HCT116 (cell line): ENCODE results near the gene PIK3IP1. TPM values are rescaled to one million over a fixed set of nuclear protein-coding genes. Genes with fewer than 3 reads are reported as not detected.

Source experiments
- ATAC-seq: fragments of 200-7000 bp; cut with Tn5 transposase; 2 replicates; pipeline ENCODE4 v1.9.1; 2020; ENCODE audit warnings: mild to moderate bottlenecking, moderate library complexity
- BruUV-seq: library from RNA; stranded (reverse); fragments of 400-500 nt; replicated peaks from 2 replicates; lab custom pipeline; 2021; lab: Mats Ljungman, UMichigan
- CTCF ChIA-PET: fragments of 300-600 bp; sonication (Branson Sonifier 250); formaldehyde crosslinking; loops from one replicate; lab custom pipeline; 2021; ENCODE audit warnings: antibody characterized with exemption; lab: Charles Lee
- POLR2A ChIA-PET: fragments of 300-600, 350-600 bp; sonication (Branson Sonifier 250); formaldehyde crosslinking; loops from one replicate; lab custom pipeline; 2021; ENCODE audit warnings: antibody characterized with exemption; lab: Charles Lee
- RAD21 ChIA-PET, 2 experiments: fragments of 300-600 bp; sonication (Branson Sonifier 250); formaldehyde crosslinking; loops; one replicate each; lab custom pipeline; 2023; ENCODE audit warnings: low total read pairs in 2 of 2; ENCODE audit not compliant: uncharacterized antibody in 2 of 2, unreplicated experiment in 2 of 2, low non-redundant PET in 1 of 2; lab: Charles Lee
- DNase-seq: peaks from one replicate; pipeline ENCODE4 v3.0.0-alpha.2; 2010; ENCODE audit warnings: low read depth, low spot score
- H2AFZ ChIP-seq: fragments of 200-600 bp; shearing (Covaris generic), sonication (generic); 2 replicates; pipeline ENCODE4 v1.6.1; 2017; ENCODE audit warnings: low read depth, mixed run types, mixed read lengths, antibody characterized with exemption, low read length; ENCODE audit not compliant: poor library complexity, severe bottlenecking
- H3K27ac ChIP-seq: 2 replicates; pipeline ENCODE4 v1.5.1; 2012; ENCODE audit warnings: low read depth, low read length
- H3K27me3 ChIP-seq: fragments of 200-600 bp; sonication (generic); 2 replicates; pipeline ENCODE4 v1.6.1; 2016; ENCODE audit warnings: mixed run types, low read length, mixed read lengths; ENCODE audit not compliant: insufficient read depth
- H3K36me3 ChIP-seq, 2 experiments: fragments of 200-500 bp in 1 of 2; fragments of 200-600 bp in 1 of 2; sonication (Bioruptor generic) in 1 of 2; sonication (generic) in 1 of 2; 2 replicates each; pipeline versions ENCODE4 v1.5.1 to v1.6.1; 2014 to 2016; ENCODE audit warnings: low read length in 2 of 2, inconsistent platforms in 1 of 2, mixed read lengths in 1 of 2, mixed run types in 1 of 2; ENCODE audit not compliant: insufficient read depth in 2 of 2, control insufficient read depth in 1 of 2
- H3K4me1 ChIP-seq, 2 experiments: fragments of 200-600 bp in 1 of 2; sonication (generic) in 1 of 2; 2 replicates each; pipeline versions ENCODE4 v1.5.1 to v1.6.1; 2012 to 2017; ENCODE audit warnings: low read length in 2 of 2, inconsistent platforms in 1 of 2, mild to moderate bottlenecking in 1 of 2, mixed read lengths in 1 of 2, mixed run types in 1 of 2, moderate library complexity in 1 of 2; ENCODE audit not compliant: insufficient read depth in 2 of 2, control insufficient read depth in 1 of 2
- H3K4me2 ChIP-seq: fragments of 200-600 bp; sonication (generic); 2 replicates; pipeline ENCODE4 v1.6.1; 2017; ENCODE audit warnings: mixed run types, low read length, mixed read lengths
- H3K4me3 ChIP-seq, 2 experiments: fragments of 200-600 bp in 1 of 2; sonication (generic) in 1 of 2; replicated peaks in 1 of 2; 2 replicates each; pipeline ENCODE4 v1.5.1; 2011 to 2016; ENCODE audit warnings: low read length in 2 of 2, control low read depth in 1 of 2, low read depth in 1 of 2, mild to moderate bottlenecking in 1 of 2, mixed read lengths in 1 of 2, mixed run types in 1 of 2
- H3K79me2 ChIP-seq: fragments of 200-600 bp; sonication (generic); 2 replicates; pipeline ENCODE4 v1.6.1; 2017; ENCODE audit warnings: mild to moderate bottlenecking, mixed run types, low read length, moderate library complexity, mixed read lengths; ENCODE audit not compliant: insufficient read depth
- H3K9ac ChIP-seq: fragments of 200-600 bp; sonication (generic); 2 replicates; pipeline ENCODE4 v1.6.1; 2016; ENCODE audit warnings: low read length, mixed read lengths
- H3K9me2 ChIP-seq: fragments of 200-600 bp; sonication (generic), shearing (Covaris generic); 2 replicates; pipeline ENCODE4 v1.6.1; 2017; ENCODE audit warnings: mixed run types, mild to moderate bottlenecking, moderate library complexity; ENCODE audit not compliant: insufficient read depth
- H3K9me3 ChIP-seq, 2 experiments: fragments of 200-500 bp in 1 of 2; fragments of 200-600 bp in 1 of 2; sonication (Bioruptor generic) in 1 of 2; sonication (generic) in 1 of 2; 2 replicates each; pipeline ENCODE4 v1.6.1; 2014 to 2017; ENCODE audit warnings: low read length in 2 of 2, mixed read lengths in 2 of 2, inconsistent platforms in 1 of 2, low read depth in 1 of 2, mild to moderate bottlenecking in 1 of 2, mixed run types in 1 of 2, moderate library complexity in 1 of 2; ENCODE audit not compliant: control insufficient read depth in 1 of 2, insufficient read depth in 1 of 2
- H4K20me1 ChIP-seq: fragments of 200-600 bp; sonication (generic), shearing (Covaris generic); 2 replicates; pipeline ENCODE4 v1.6.1; 2017; ENCODE audit warnings: mixed run types, mild to moderate bottlenecking, moderate library complexity; ENCODE audit not compliant: insufficient read depth
- CBX3 ChIP-seq: IDR thresholded peaks from 2 replicates; pipeline ENCODE4 v1.6.1; 2012; ENCODE audit warnings: low read depth
- ELF1 ChIP-seq: IDR thresholded peaks from 2 replicates; pipeline ENCODE4 v1.6.1; 2012; ENCODE audit warnings: low read depth, borderline replicate concordance
- EZH2 ChIP-seq: fragments of 200-600 bp; sonication (generic); IDR thresholded peaks from 2 replicates; pipeline ENCODE4 v1.6.1; 2017; ENCODE audit warnings: antibody characterized with exemption, mixed run types
- EZH2phosphoT487 ChIP-seq: fragments of 200-600 bp; IDR thresholded peaks from 2 replicates; pipeline ENCODE4 v1.6.1; 2018; ENCODE audit warnings: antibody characterized with exemption, borderline replicate concordance
- FOSL1 ChIP-seq: IDR thresholded peaks from 2 replicates; pipeline ENCODE4 v1.6.1; 2012; ENCODE audit warnings: low read depth
- JUND ChIP-seq: IDR thresholded peaks from 2 replicates; pipeline ENCODE4 v1.6.1; 2012
- POLR2A ChIP-seq: IDR thresholded peaks from 2 replicates; pipeline ENCODE4 v1.7.0; 2011; ENCODE audit warnings: borderline replicate concordance; ENCODE audit not compliant: insufficient read depth, insufficient read length; ENCODE audit errors: extremely low read depth
- POLR2AphosphoS5 ChIP-seq: IDR thresholded peaks from 2 replicates; pipeline ENCODE4 v1.6.1; 2011; ENCODE audit warnings: mild to moderate bottlenecking, low read depth, low read length, moderate library complexity
- RAD21 ChIP-seq: IDR thresholded peaks from 2 replicates; pipeline ENCODE4 v1.6.1; 2012; ENCODE audit warnings: low read depth, mild to moderate bottlenecking
- SIN3A ChIP-seq: IDR thresholded peaks from 2 replicates; pipeline ENCODE4 v1.6.1; 2012; ENCODE audit warnings: low read depth
- SP1 ChIP-seq: IDR thresholded peaks from 2 replicates; pipeline ENCODE4 v1.6.1; 2012; ENCODE audit warnings: low read depth
- ZNF274 ChIP-seq: fragments of 200-500 bp; sonication (Bioruptor generic); IDR thresholded peaks from 2 replicates; pipeline ENCODE4 v1.6.1; 2014; ENCODE audit warnings: mild to moderate bottlenecking, low read depth, low read length, inconsistent platforms
- intact Hi-C: fragments of 100-400 bp; cut with micrococcal nuclease; formaldehyde crosslinking; loops from 2 replicates; pipeline ENCODE4 v1.10.0; 2022
- total RNA-seq: library from RNA; stranded (reverse); gene quantifications from one replicate; pipeline ENCODE4 v1.2.1, GENCODE V29; 2021; ENCODE audit not compliant: unreplicated experiment
- TF ChIP-seq, protein P1 (sequence below): IDR thresholded peaks from 2 replicates; pipeline ENCODE4 v1.6.1; 2012; ENCODE audit warnings: low read depth
- TF ChIP-seq, protein P2 (sequence below): IDR thresholded peaks from 2 replicates; pipeline ENCODE4 v1.6.1; 2012
- TF ChIP-seq, protein P3 (sequence below), 3 experiments: fragments of 200-600 bp in 1 of 3; sonication (generic) in 1 of 3; IDR thresholded peaks in 2 of 3; conservative IDR thresholded peaks in 1 of 3; 2 replicates each; pipeline ENCODE4 v1.5.1; 2012 to 2017; ENCODE audit warnings: low read depth in 2 of 3, low read length in 2 of 3, antibody characterized with exemption in 1 of 3, borderline replicate concordance in 1 of 3, control low read depth in 1 of 3, mild to moderate bottlenecking in 1 of 3, mixed read lengths in 1 of 3, mixed run types in 1 of 3, moderate library complexity in 1 of 3; ENCODE audit not compliant: insufficient read depth in 1 of 3

Gene PIK3IP1
- total RNA-seq, 1 experiment from 2014 or later = 1.6 TPM

DNA sequence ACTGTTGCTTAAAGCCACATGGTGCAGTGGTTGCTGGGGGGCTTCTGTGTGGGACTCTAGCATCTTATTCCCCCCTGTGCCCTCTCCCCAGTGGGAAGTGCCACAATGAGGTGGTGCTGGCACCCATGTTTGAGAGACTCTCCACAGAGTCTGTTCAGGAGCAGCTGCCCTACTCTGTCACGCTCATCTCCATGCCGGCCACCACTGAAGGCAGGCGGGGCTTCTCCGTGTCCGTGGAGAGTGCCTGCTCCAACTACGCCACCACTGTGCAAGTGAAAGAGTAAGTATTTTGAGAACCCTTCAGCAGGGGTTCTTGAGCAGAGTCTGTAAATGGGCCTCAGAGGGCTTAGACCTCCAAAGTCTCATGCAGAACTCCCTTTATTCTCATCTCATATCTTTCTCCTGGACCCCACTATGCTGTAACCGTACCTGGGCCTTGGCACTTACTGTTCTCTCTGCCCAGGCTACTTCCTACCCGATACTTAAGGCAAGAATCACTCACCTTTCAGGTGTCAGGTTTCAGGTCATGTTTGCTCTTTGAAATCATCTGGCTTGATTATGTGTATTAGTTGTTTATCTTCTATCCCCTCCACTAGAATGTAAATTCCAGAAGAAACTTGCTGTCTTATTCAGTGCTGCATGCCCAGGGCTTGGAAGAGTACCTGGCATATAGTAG, 32.4 kb downstream of the PIK3IP1 start:
- Histone ChIP-seq H2AFZ (no peak overlapping the region), H4K20me1 (no peaks in the 10 kb centered on the region), H3K9ac (no peak overlapping the region), H3K4me3 (no peak overlapping the region), H3K9me3 (no peaks in the 10 kb centered on the region), H3K9me2 (no peaks in the 10 kb centered on the region), H3K4me2 (no peak overlapping the region), H3K79me2 (no peaks in the 10 kb centered on the region), H3K27ac (no peak overlapping the region), H3K27me3 (no peaks in the 10 kb centered on the region), H3K36me3 (peaks cover 4 to 5% of the 10 kb centered on the region in 2 experiments; a peak in 2 of 4 replicates), H3K4me1 (no peaks in the 10 kb centered on the region)
- ChIA-PET RAD21 (no interaction called here), POLR2A (no interaction called here), CTCF (no interaction called here)
- DNase-seq (no peak), ATAC-seq (no peak)
- no peak for TF ChIP-seq SP1
- no peak for TF ChIP-seq SIN3A
- no peak for TF ChIP-seq EZH2phosphoT487
- TF ChIP-seq CBX3 = no peak
- TF ChIP-seq FOSL1 = no peak
- TF ChIP-seq JUND = no peak
- no peak for TF ChIP-seq POLR2A
- TF ChIP-seq, protein P1, sequence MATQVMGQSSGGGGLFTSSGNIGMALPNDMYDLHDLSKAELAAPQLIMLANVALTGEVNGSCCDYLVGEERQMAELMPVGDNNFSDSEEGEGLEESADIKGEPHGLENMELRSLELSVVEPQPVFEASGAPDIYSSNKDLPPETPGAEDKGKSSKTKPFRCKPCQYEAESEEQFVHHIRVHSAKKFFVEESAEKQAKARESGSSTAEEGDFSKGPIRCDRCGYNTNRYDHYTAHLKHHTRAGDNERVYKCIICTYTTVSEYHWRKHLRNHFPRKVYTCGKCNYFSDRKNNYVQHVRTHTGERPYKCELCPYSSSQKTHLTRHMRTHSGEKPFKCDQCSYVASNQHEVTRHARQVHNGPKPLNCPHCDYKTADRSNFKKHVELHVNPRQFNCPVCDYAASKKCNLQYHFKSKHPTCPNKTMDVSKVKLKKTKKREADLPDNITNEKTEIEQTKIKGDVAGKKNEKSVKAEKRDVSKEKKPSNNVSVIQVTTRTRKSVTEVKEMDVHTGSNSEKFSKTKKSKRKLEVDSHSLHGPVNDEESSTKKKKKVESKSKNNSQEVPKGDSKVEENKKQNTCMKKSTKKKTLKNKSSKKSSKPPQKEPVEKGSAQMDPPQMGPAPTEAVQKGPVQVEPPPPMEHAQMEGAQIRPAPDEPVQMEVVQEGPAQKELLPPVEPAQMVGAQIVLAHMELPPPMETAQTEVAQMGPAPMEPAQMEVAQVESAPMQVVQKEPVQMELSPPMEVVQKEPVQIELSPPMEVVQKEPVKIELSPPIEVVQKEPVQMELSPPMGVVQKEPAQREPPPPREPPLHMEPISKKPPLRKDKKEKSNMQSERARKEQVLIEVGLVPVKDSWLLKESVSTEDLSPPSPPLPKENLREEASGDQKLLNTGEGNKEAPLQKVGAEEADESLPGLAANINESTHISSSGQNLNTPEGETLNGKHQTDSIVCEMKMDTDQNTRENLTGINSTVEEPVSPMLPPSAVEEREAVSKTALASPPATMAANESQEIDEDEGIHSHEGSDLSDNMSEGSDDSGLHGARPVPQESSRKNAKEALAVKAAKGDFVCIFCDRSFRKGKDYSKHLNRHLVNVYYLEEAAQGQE = no peak
- no peak for TF ChIP-seq ZNF274
- TF ChIP-seq POLR2AphosphoS5 = no peak
- no peak for TF ChIP-seq RAD21
- TF ChIP-seq, protein P2, sequence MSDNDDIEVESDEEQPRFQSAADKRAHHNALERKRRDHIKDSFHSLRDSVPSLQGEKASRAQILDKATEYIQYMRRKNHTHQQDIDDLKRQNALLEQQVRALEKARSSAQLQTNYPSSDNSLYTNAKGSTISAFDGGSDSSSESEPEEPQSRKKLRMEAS = no peak
- no peak for TF ChIP-seq ELF1
- TF ChIP-seq, protein P3, sequence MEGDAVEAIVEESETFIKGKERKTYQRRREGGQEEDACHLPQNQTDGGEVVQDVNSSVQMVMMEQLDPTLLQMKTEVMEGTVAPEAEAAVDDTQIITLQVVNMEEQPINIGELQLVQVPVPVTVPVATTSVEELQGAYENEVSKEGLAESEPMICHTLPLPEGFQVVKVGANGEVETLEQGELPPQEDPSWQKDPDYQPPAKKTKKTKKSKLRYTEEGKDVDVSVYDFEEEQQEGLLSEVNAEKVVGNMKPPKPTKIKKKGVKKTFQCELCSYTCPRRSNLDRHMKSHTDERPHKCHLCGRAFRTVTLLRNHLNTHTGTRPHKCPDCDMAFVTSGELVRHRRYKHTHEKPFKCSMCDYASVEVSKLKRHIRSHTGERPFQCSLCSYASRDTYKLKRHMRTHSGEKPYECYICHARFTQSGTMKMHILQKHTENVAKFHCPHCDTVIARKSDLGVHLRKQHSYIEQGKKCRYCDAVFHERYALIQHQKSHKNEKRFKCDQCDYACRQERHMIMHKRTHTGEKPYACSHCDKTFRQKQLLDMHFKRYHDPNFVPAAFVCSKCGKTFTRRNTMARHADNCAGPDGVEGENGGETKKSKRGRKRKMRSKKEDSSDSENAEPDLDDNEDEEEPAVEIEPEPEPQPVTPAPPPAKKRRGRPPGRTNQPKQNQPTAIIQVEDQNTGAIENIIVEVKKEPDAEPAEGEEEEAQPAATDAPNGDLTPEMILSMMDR (IDR thresholded peaks at IDR 0.05 in 2 of 3, conservative IDR thresholded peaks at IDR 0.05 in 1 of 3; ENCODE audit: borderline replicate concordance in 1 of 3, insufficient read depth in 1 of 3, low read depth in 2 of 3, low read length in 2 of 3) = no peak
- no peak for TF ChIP-seq EZH2
- BruUV-seq = no TSS peak
- intact Hi-C loops = no loop called here
